Activated CD4-positive, alpha-beta memory T cell treated with anti-CD3 and anti-CD28 coated beads, Interleukin-2, amount 10 ng/mL, durations not matched to agents 7 days and 5 days (primary cell): ENCODE data around the gene SLC6A18. TPM values are rescaled to one million over a fixed set of nuclear protein-coding genes. Genes with fewer than 3 reads are reported as not detected.
"Not testable (repeated sequence)": the region's sequence is repeated elsewhere in the genome, so short reads cannot be mapped to it uniquely, and the experiment has no call there.

ENCODE experiments used
- CTCF ChIA-PET: fragments of 350-600 bp; sonication (Branson Sonifier 250); formaldehyde crosslinking; loops from one replicate; lab custom pipeline; 2021; ENCODE audit warnings: antibody characterized with exemption, inconsistent platforms; lab: Charles Lee
- POLR2A ChIA-PET: fragments of 350-600 bp; sonication (Branson Sonifier 250); formaldehyde crosslinking; loops from one replicate; lab custom pipeline; 2021; ENCODE audit warnings: antibody characterized with exemption; lab: Charles Lee
- DNase-seq: peaks from one replicate; pipeline ENCODE4 v3.0.0-alpha.2; 2020
- H3K27ac Mint-ChIP-seq: one replicate; pipeline ENCODE4 v1.8.0; 2021; ENCODE audit warnings: mild to moderate bottlenecking, mixed read lengths
- H3K27me3 Mint-ChIP-seq: one replicate; pipeline ENCODE4 v1.8.0; 2021; ENCODE audit warnings: mixed read lengths
- H3K36me3 Mint-ChIP-seq: one replicate; pipeline ENCODE4 v1.8.0; 2021; ENCODE audit warnings: low read depth, mixed read lengths
- H3K4me1 Mint-ChIP-seq: one replicate; pipeline ENCODE4 v1.8.0; 2021; ENCODE audit warnings: mixed read lengths
- H3K4me3 Mint-ChIP-seq: one replicate; pipeline ENCODE4 v1.8.0; 2021; ENCODE audit warnings: mild to moderate bottlenecking, mixed read lengths
- H3K9me3 Mint-ChIP-seq: one replicate; pipeline ENCODE4 v1.8.0; 2021; ENCODE audit warnings: mixed read lengths
- total RNA-seq, 2 experiments: library from RNA; stranded (reverse); gene quantifications; one replicate each; pipeline ENCODE4 v1.2.3, GENCODE V29; 2021

The SLC6A18 gene
- total RNA-seq, 2 experiments from 2014 or later = not detected

DNA sequence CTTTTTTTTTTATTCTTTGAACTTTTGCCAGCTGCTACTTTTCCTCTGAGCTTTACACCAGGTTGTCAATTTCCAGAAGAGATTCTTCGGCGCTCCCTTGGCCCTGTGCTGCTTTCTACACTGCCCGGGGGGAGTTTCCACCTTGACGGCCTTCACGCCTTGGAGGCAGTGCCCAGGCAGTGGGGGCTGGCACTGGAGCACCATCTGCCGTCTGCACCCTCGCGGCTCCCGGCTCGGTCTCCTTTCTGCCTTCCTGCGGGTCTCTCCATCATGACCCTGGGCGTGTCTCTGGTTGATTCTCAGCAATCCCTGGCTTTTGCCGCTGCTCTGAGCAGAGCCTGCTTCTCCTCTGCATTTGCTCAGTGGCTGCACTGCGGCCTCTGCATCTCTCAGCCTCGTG is 2.9 kb downstream of the SLC6A18 start:
- ChIA-PET POLR2A (no interaction called here), CTCF (interaction anchor here (1.0 kb wide), 1 partner anchor 417 kb away, joined by 3 read pairs; no protein-coding TSS in a partner anchor)
- no peak overlapping the region for H3K4me3 Mint-ChIP-seq
- H3K27me3 Mint-ChIP-seq = no peaks in the 10 kb centered on the region
- no peak overlapping the region for H3K27ac Mint-ChIP-seq
- no peaks in the 10 kb centered on the region for H3K36me3 Mint-ChIP-seq
- peaks cover 6% of the 10 kb centered on the region for H3K4me1 Mint-ChIP-seq
- no peaks in the 10 kb centered on the region for H3K9me3 Mint-ChIP-seq
- no peak for DNase-seq

GRCh38 chr5:1229023-1229422 is 3.8 kb downstream of the SLC6A18 start:
- H3K9me3 Mint-ChIP-seq, H3K27me3 Mint-ChIP-seq, POLR2A ChIA-PET, H3K4me3 Mint-ChIP-seq, H3K36me3 Mint-ChIP-seq, DNase-seq, H3K27ac Mint-ChIP-seq, H3K4me1 Mint-ChIP-seq: not testable (repeated sequence)
- CTCF ChIA-PET = interaction anchor here (0.7 kb wide), 1 partner anchor 26 kb away, joined by 3 read pairs; no protein-coding TSS in a partner anchor

DNA sequence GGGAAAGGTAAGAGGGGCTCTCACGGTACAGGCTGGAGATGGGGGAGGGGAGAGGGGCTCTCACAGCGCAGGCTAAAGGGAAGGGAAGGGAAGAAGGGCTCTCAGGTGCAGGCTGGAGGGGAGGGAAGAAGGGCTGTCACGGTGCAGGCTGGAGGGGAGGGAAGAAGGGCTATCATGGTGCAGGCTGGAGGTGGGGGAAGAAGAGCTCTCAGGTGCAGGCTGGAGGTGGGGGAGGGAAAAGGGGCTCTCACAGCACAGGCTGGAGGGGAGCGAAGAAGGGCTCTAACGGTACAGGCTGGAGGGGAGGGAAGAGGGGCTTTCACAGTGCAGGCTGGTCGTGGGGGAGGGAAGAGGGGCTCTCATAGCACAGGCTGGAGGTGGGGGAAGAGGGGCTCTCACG is 4.6 kb downstream of the SLC6A18 start:
- CTCF ChIA-PET = no interaction called here
- no peak overlapping the region for H3K4me3 Mint-ChIP-seq
- H3K27me3 Mint-ChIP-seq = no peaks in the 10 kb centered on the region

GRCh38 chr5:1230551-1230950 is 5.4 kb downstream of the SLC6A18 start:
- H3K27ac Mint-ChIP-seq = no peak overlapping the region
- H3K36me3 Mint-ChIP-seq = no peaks in the 10 kb centered on the region
- ChIA-PET POLR2A (no interaction called here), CTCF (no interaction called here)
- peaks cover 1% of the 10 kb centered on the region for H3K9me3 Mint-ChIP-seq
- no peak overlapping the region for H3K4me3 Mint-ChIP-seq
- no peak for DNase-seq
- H3K27me3 Mint-ChIP-seq = no peaks in the 10 kb centered on the region
- H3K4me1 Mint-ChIP-seq = peaks cover 6% of the 10 kb centered on the region

More for the DNA sequence above, 4.6 kb downstream of the SLC6A18 start:
- DNase-seq = no peak
- POLR2A ChIA-PET = no interaction called here
- H3K36me3 Mint-ChIP-seq = no peaks in the 10 kb centered on the region
- H3K27ac Mint-ChIP-seq = no peak overlapping the region
- H3K4me1 Mint-ChIP-seq = peaks cover 6% of the 10 kb centered on the region
- H3K9me3 Mint-ChIP-seq = no peaks in the 10 kb centered on the region

- Mint-ChIP-seq H3K9me3 (peaks cover 7% of the 10 kb centered on the region), H3K36me3 (no peaks in the 10 kb centered on the region)
- CTCF ChIA-PET = no interaction called here
Observed at GRCh38 chr5:1231354-1231905, 6.2 kb downstream of the SLC6A18 start.

GRCh38 chr5:1232780-1233179 is 7.6 kb downstream of the SLC6A18 start:
- CTCF ChIA-PET = no interaction called here
- Mint-ChIP-seq H3K4me1 (peaks cover 6% of the 10 kb centered on the region), H3K27me3 (no peaks in the 10 kb centered on the region), H3K9me3 (peaks cover 7% of the 10 kb centered on the region), H3K27ac (no peak overlapping the region), H3K4me3 (no peak overlapping the region), H3K36me3 (no peaks in the 10 kb centered on the region)
- DNase-seq = no peak
- POLR2A ChIA-PET = no interaction called here

More at GRCh38 chr5:1231354-1231905, 6.2 kb downstream of the SLC6A18 start:
- Mint-ChIP-seq H3K4me3 (no peak overlapping the region), H3K27ac (no peak overlapping the region), H3K4me1 (peaks cover 6% of the 10 kb centered on the region), H3K27me3 (no peaks in the 10 kb centered on the region)
- POLR2A ChIA-PET = no interaction called here
- no peak for DNase-seq

GRCh38 chr5:1235379-1235778 is 10.2 kb downstream of the SLC6A18 start:
- Mint-ChIP-seq H3K36me3 (no peaks in the 10 kb centered on the region), H3K9me3 (peaks cover 7% of the 10 kb centered on the region), H3K4me3 (no peak overlapping the region), H3K4me1 (no peaks in the 10 kb centered on the region), H3K27ac (no peak overlapping the region), H3K27me3 (no peaks in the 10 kb centered on the region)
- ChIA-PET POLR2A (no interaction called here), CTCF (no interaction called here)
- DNase-seq = no peak

- H3K27me3 Mint-ChIP-seq = no peaks in the 10 kb centered on the region
- DNase-seq = no peak
- H3K9me3 Mint-ChIP-seq = peaks cover 7% of the 10 kb centered on the region
- no peak overlapping the region for H3K27ac Mint-ChIP-seq
- no peaks in the 10 kb centered on the region for H3K4me1 Mint-ChIP-seq
- H3K36me3 Mint-ChIP-seq = no peaks in the 10 kb centered on the region
- CTCF ChIA-PET = no interaction called here
- H3K4me3 Mint-ChIP-seq = no peak overlapping the region
- POLR2A ChIA-PET = no interaction called here
Observed at GRCh38 chr5:1235838-1236237, 10.7 kb downstream of the SLC6A18 start.

- CTCF ChIA-PET = no interaction called here
- Mint-ChIP-seq H3K9me3 (peaks cover 7% of the 10 kb centered on the region), H3K27me3 (no peaks in the 10 kb centered on the region), H3K4me3 (no peak overlapping the region), H3K4me1 (no peaks in the 10 kb centered on the region), H3K27ac (no peak overlapping the region), H3K36me3 (no peaks in the 10 kb centered on the region)
- POLR2A ChIA-PET = no interaction called here
- no peak for DNase-seq
Observed at GRCh38 chr5:1239505-1240251, 14.5 kb downstream of the SLC6A18 start.

GRCh38 chr5:1240496-1241260 is 15.5 kb downstream of the SLC6A18 start:
- H3K27ac Mint-ChIP-seq = no peak overlapping the region
- H3K27me3 Mint-ChIP-seq = no peaks in the 10 kb centered on the region
- peaks cover 5% of the 10 kb centered on the region for H3K9me3 Mint-ChIP-seq
- no peaks in the 10 kb centered on the region for H3K36me3 Mint-ChIP-seq
- DNase-seq = no peak
- CTCF ChIA-PET = no interaction called here
- H3K4me3 Mint-ChIP-seq = no peak overlapping the region
- no peaks in the 10 kb centered on the region for H3K4me1 Mint-ChIP-seq
- POLR2A ChIA-PET = no interaction called here

- Mint-ChIP-seq H3K36me3 (no peaks in the 10 kb centered on the region), H3K4me1 (no peaks in the 10 kb centered on the region), H3K9me3 (no peaks in the 10 kb centered on the region), H3K27ac (no peak overlapping the region), H3K27me3 (no peaks in the 10 kb centered on the region), H3K4me3 (no peak overlapping the region)
- DNase-seq = no peak
- ChIA-PET POLR2A (no interaction called here), CTCF (no interaction called here)
Observed at GRCh38 chr5:1241509-1242080, 16.4 kb downstream of the SLC6A18 start.

GRCh38 chr5:1242733-1243486 is 17.7 kb downstream of the SLC6A18 start:
- peaks cover 6% of the 10 kb centered on the region for H3K27me3 Mint-ChIP-seq
- no peak overlapping the region for H3K4me3 Mint-ChIP-seq
- H3K9me3 Mint-ChIP-seq = no peaks in the 10 kb centered on the region
- no peaks in the 10 kb centered on the region for H3K36me3 Mint-ChIP-seq
- no peak overlapping the region for H3K27ac Mint-ChIP-seq
- CTCF ChIA-PET = no interaction called here
- DNase-seq = no peak
- POLR2A ChIA-PET = no interaction called here
- H3K4me1 Mint-ChIP-seq = no peaks in the 10 kb centered on the region
